NCI-H460 (cell line): ENCODE measurements around the gene SAPCD2. TPM values are rescaled to one million over a fixed set of nuclear protein-coding genes. Genes with fewer than 3 reads are reported as not detected.
"Not testable (repeated sequence)": the region's sequence is repeated elsewhere in the genome, so short reads cannot be mapped to it uniquely, and the experiment has no call there.

Experiments
- DNase-seq: peaks from one replicate; pipeline ENCODE4 v3.0.0-alpha.2; 2016; ENCODE audit warnings: low read depth; ENCODE audit errors: extremely low read depth
- total RNA-seq: library from RNA; depleted of rRNA; stranded (reverse); fragments of >200 nt; shearing (Covaris generic); gene quantifications from 2 replicates; pipeline ENCODE4 v1.2.3, GENCODE V29; 2014

Gene SAPCD2
- total RNA-seq, 1 experiment from 2014 or later: 32.4 TPM

- DNase-seq: no peak
Measured at GRCh38 chr9:137034039-137034708, 36.2 kb downstream of the SAPCD2 start.

GRCh38 chr9:137033481-137033880 lies 36.9 kb downstream of the SAPCD2 start:
- not testable (repeated sequence) for DNase-seq

- no peak for DNase-seq
Measured at GRCh38 chr9:137032858-137033257, 37.5 kb downstream of the SAPCD2 start.

- DNase-seq: no peak
Measured at GRCh38 chr9:137031904-137032640, 38.3 kb downstream of the SAPCD2 start, which contains the start of gene FUT7. Gene FUT7, minus strand, starts transcription at chr9:137032088. Its CDS starts 97 bp downstream, at chr9:137031991.

- DNase-seq: no peak
Measured at GRCh38 chr9:137030538-137031527, 39.5 kb downstream of the SAPCD2 start.

- DNase-seq: no peak
Measured at GRCh38 chr9:137030006-137030405, 40.4 kb downstream of the SAPCD2 start.

- DNase-seq: peak; percentile 68
Measured at GRCh38 chr9:137029058-137029936, 41.1 kb downstream of the SAPCD2 start.

- DNase-seq: peak; percentile 65
Measured at GRCh38 chr9:137028263-137029057, 41.9 kb downstream of the SAPCD2 start.

GRCh38 chr9:137027369-137028262 lies 42.7 kb downstream of the SAPCD2 start, which contains the start of gene ABCA2:
Gene ABCA2, minus strand, starts transcription at chr9:137028237. Its CDS starts 97 bp downstream, at chr9:137028140.
- no peak for DNase-seq

GRCh38 chr9:137026828-137027227 lies 43.5 kb downstream of the SAPCD2 start:
- no peak for DNase-seq

- DNase-seq: no peak
Measured at GRCh38 chr9:137026384-137026783, 44.0 kb downstream of the SAPCD2 start.

GRCh38 chr9:137025517-137025966 lies 44.8 kb downstream of the SAPCD2 start:
- no peak for DNase-seq

GRCh38 chr9:137023583-137023991 lies 46.8 kb downstream of the SAPCD2 start:
- no peak for DNase-seq

GRCh38 chr9:137023157-137023556 lies 47.2 kb downstream of the SAPCD2 start:
- no peak for DNase-seq

GRCh38 chr9:137022662-137023008 lies 47.7 kb downstream of the SAPCD2 start:
- no peak for DNase-seq

- peak; percentile 92 for DNase-seq
Measured at GRCh38 chr9:137021979-137022661, 48.2 kb downstream of the SAPCD2 start.

GRCh38 chr9:137021568-137021978 lies 48.8 kb downstream of the SAPCD2 start:
- DNase-seq: no peak
